IMR-90 (cell line): ENCODE data around the gene KLHL11. TPM values are rescaled to one million over a fixed set of nuclear protein-coding genes. Genes with fewer than 3 reads are reported as not detected.

ENCODE experiments used
- ATAC-seq: fragments of 200-7000 bp; cut with Tn5 transposase; 2 replicates; pipeline ENCODE4 v1.9.1; 2020; ENCODE audit warnings: low read depth, mild to moderate bottlenecking, moderate library complexity
- BruUV-seq: library from RNA; stranded (reverse); fragments of 400-500 nt; replicated peaks from 2 replicates; lab custom pipeline; 2021; lab: Mats Ljungman, UMichigan
- CTCF ChIA-PET: fragments of 300-600 bp; formaldehyde crosslinking; extraction: SDS; loops from one replicate; lab custom pipeline; 2021; ENCODE audit warnings: antibody characterized with exemption; lab: Yijun Ruan, JAX
- POLR2A ChIA-PET: fragments of 300-600 bp; sonication (Branson Sonifier 250); formaldehyde crosslinking; loops from one replicate; lab custom pipeline; 2022; ENCODE audit warnings: antibody characterized with exemption; ENCODE audit not compliant: unreplicated experiment; lab: Charles Lee
- DNase-seq: peaks from one replicate; pipeline ENCODE4 v3.0.0; 2013
- H2AFZ ChIP-seq: replicated peaks from 2 replicates; pipeline ENCODE3; 2013; ENCODE audit warnings: low read length, mild to moderate bottlenecking; ENCODE audit not compliant: poor library complexity
- H2AK5ac ChIP-seq: 2 replicates; pipeline ENCODE4 v1.6.1; 2013; ENCODE audit warnings: low read depth, low read length, inconsistent platforms
- H2AK9ac ChIP-seq: replicated peaks from 2 replicates; pipeline ENCODE3; 2013; ENCODE audit warnings: mild to moderate bottlenecking, low read depth, low read length, moderate library complexity; ENCODE audit not compliant: poor library complexity
- H2BK120ac ChIP-seq: 2 replicates; pipeline ENCODE4 v1.6.1; 2013; ENCODE audit warnings: low read depth, low read length, inconsistent platforms
- H2BK15ac ChIP-seq: 3 replicates; pipeline ENCODE4 v1.6.1; 2013; ENCODE audit warnings: low read depth, low read length, inconsistent platforms
- H2BK20ac ChIP-seq: 2 replicates; pipeline ENCODE4 v1.6.1; 2013; ENCODE audit warnings: low read depth, mild to moderate bottlenecking, inconsistent platforms, low read length, moderate library complexity
- H2BK5ac ChIP-seq: 2 replicates; pipeline ENCODE4 v1.6.1; 2013; ENCODE audit warnings: mild to moderate bottlenecking, low read depth, low read length, inconsistent platforms; ENCODE audit not compliant: poor library complexity, severe bottlenecking
- H3K14ac ChIP-seq: replicated peaks from 2 replicates; pipeline ENCODE4 v1.6.1; 2013; ENCODE audit warnings: low read depth, low read length, inconsistent platforms
- H3K18ac ChIP-seq: 2 replicates; pipeline ENCODE4 v1.6.1; 2013; ENCODE audit warnings: low read depth, low read length, control low read depth
- H3K23ac ChIP-seq: 2 replicates; pipeline ENCODE4 v1.6.1; 2013; ENCODE audit warnings: low read depth, low read length, inconsistent platforms
- H3K27ac ChIP-seq: 2 replicates; pipeline ENCODE4 v1.5.1; 2013; ENCODE audit warnings: mild to moderate bottlenecking, control low read depth, low read length; ENCODE audit not compliant: insufficient read depth
- H3K27me3 ChIP-seq: 2 replicates; pipeline ENCODE4 v1.6.1; 2013; ENCODE audit warnings: low read length; ENCODE audit not compliant: control insufficient read depth, insufficient read depth
- H3K36me3 ChIP-seq: 2 replicates; pipeline ENCODE4 v1.6.1; 2013; ENCODE audit warnings: low read length, mixed read lengths; ENCODE audit not compliant: control insufficient read depth, insufficient read depth
- H3K4ac ChIP-seq: 2 replicates; pipeline ENCODE4 v1.6.1; 2013; ENCODE audit warnings: low read depth, low read length, inconsistent platforms
- H3K4me1 ChIP-seq: 2 replicates; pipeline ENCODE4 v1.6.1; 2013; ENCODE audit warnings: low read length, mixed read lengths; ENCODE audit not compliant: control insufficient read depth, insufficient read depth
- H3K4me2 ChIP-seq: 2 replicates; pipeline ENCODE4 v1.6.1; 2013; ENCODE audit warnings: low read depth, mild to moderate bottlenecking, control low read depth, low read length, moderate library complexity
- H3K4me3 ChIP-seq: 2 replicates; pipeline ENCODE4 v1.5.1; 2013; ENCODE audit warnings: low read depth, mild to moderate bottlenecking, control low read depth, low read length, moderate library complexity; ENCODE audit not compliant: insufficient read depth
- H3K56ac ChIP-seq: 2 replicates; pipeline ENCODE4 v1.6.1; 2013; ENCODE audit warnings: low read length, inconsistent platforms; ENCODE audit not compliant: insufficient read depth; ENCODE audit errors: extremely low read depth
- H3K79me1 ChIP-seq, 2 experiments: 2 replicates each; pipeline ENCODE4 v1.6.1; 2013; ENCODE audit warnings: low read length in 2 of 2, inconsistent platforms in 1 of 2, low read depth in 1 of 2
- H3K9ac ChIP-seq: 2 replicates; pipeline ENCODE4 v1.6.1; 2013; ENCODE audit warnings: low read depth, low read length, control low read depth
- H3K9me1 ChIP-seq: 2 replicates; pipeline ENCODE4 v1.6.1; 2013; ENCODE audit warnings: low read length, inconsistent platforms; ENCODE audit not compliant: insufficient read depth
- H3K9me3 ChIP-seq: 2 replicates; pipeline ENCODE4 v1.6.1; 2013; ENCODE audit warnings: low read length; ENCODE audit not compliant: control insufficient read depth, insufficient read depth
- H4K20me1 ChIP-seq: 2 replicates; pipeline ENCODE4 v1.6.1; 2013; ENCODE audit warnings: low read length, inconsistent platforms; ENCODE audit not compliant: insufficient read depth
- H4K5ac ChIP-seq: 2 replicates; pipeline ENCODE4 v1.6.1; 2013; ENCODE audit warnings: mild to moderate bottlenecking, low read depth, low read length, control low read depth
- H4K8ac ChIP-seq, 2 experiments: 2 replicates each; pipeline ENCODE4 v1.6.1; 2013; ENCODE audit warnings: low read depth in 2 of 2, low read length in 2 of 2, control low read depth in 1 of 2, inconsistent platforms in 1 of 2
- H4K91ac ChIP-seq: 2 replicates; pipeline ENCODE4 v1.6.1; 2013; ENCODE audit warnings: low read depth, low read length, inconsistent platforms; ENCODE audit not compliant: insufficient read depth
- BHLHE40 ChIP-seq: fragments of 150-350 bp; IDR thresholded peaks from 2 replicates; pipeline ENCODE4 v1.6.1; 2016; ENCODE audit warnings: mild to moderate bottlenecking, low read depth, low read length
- CEBPB ChIP-seq: IDR thresholded peaks from 2 replicates; pipeline ENCODE4 v1.6.1; 2012; ENCODE audit warnings: low read depth, low read length, improper control_type of control experiment
- CHD1 ChIP-seq: IDR thresholded peaks from 2 replicates; pipeline ENCODE4 v1.6.1; 2012; ENCODE audit warnings: low read depth, low read length, improper control_type of control experiment
- ELK1 ChIP-seq: fragments of 150-350 bp; IDR thresholded peaks from 2 replicates; pipeline ENCODE4 v1.6.1; 2016; ENCODE audit warnings: low read depth, mild to moderate bottlenecking, low read length, moderate library complexity, borderline replicate concordance
- MAFK ChIP-seq: IDR thresholded peaks from 2 replicates; pipeline ENCODE4 v1.6.1; 2012; ENCODE audit warnings: low read depth, low read length, improper control_type of control experiment
- MAZ ChIP-seq: IDR thresholded peaks from 2 replicates; pipeline ENCODE4 v1.6.1; 2012; ENCODE audit warnings: low read depth, mild to moderate bottlenecking, low read length, improper control_type of control experiment, moderate library complexity, borderline replicate concordance
- MXI1 ChIP-seq: IDR thresholded peaks from 2 replicates; pipeline ENCODE4 v1.6.1; 2012; ENCODE audit warnings: low read depth, mild to moderate bottlenecking, low read length, moderate library complexity, borderline replicate concordance
- NFE2L2 ChIP-seq: fragments of 150-350 bp; IDR thresholded peaks from 2 replicates; pipeline ENCODE4 v1.6.1; 2016; ENCODE audit warnings: low read depth, mild to moderate bottlenecking, low read length
- POLR2A ChIP-seq: IDR thresholded peaks from 2 replicates; pipeline ENCODE4 v1.6.1; 2012; ENCODE audit warnings: mild to moderate bottlenecking, low read depth, low read length
- RAD21 ChIP-seq: IDR thresholded peaks from 2 replicates; pipeline ENCODE4 v1.6.1; 2012; ENCODE audit warnings: low read length, improper control_type of control experiment
- RCOR1 ChIP-seq: IDR thresholded peaks from 2 replicates; pipeline ENCODE4 v1.6.1; 2012; ENCODE audit warnings: mild to moderate bottlenecking, low read length, improper control_type of control experiment; ENCODE audit not compliant: insufficient replicate concordance
- RFX5 ChIP-seq: IDR thresholded peaks from 2 replicates; pipeline ENCODE4 v1.8.0; 2012; ENCODE audit warnings: low read depth, mild to moderate bottlenecking, low read length, moderate library complexity
- SMC3 ChIP-seq: fragments of 150-350 bp; IDR thresholded peaks from 2 replicates; pipeline ENCODE4 v1.6.1; 2016; ENCODE audit warnings: low read depth, mild to moderate bottlenecking, antibody characterized with exemption, low read length, moderate library complexity
- WGBS, 2 experiments: methylation state at CpG; one replicate each; pipeline versions ENCODE4 v1.1.5 to v1.1.7; 2013; ENCODE audit warnings: missing lambda C conversion rate in 2 of 2; ENCODE audit not compliant: insufficient read length in 1 of 2; ENCODE audit errors: extremely low coverage in 2 of 2; 5-methylcytosine and 5-hydroxymethylcytosine counted together
- dilution Hi-C: fragments of 300-500 bp; cut with HindIII; formaldehyde crosslinking; loops from one replicate; pipeline ENCODE4 v1.14.3; 2018; ENCODE audit warnings: low sequenced_read_pairs; ENCODE audit not compliant: unreplicated experiment
- in situ Hi-C: fragments of 300-500 bp; cut with MboI; formaldehyde crosslinking; loops from 3 replicates; pipeline ENCODE4 v1.14.3; 2019; ENCODE audit warnings: low sequenced_read_pairs, inconsistent platforms, mixed read lengths
- intact Hi-C: fragments of 100-400 bp; cut with micrococcal nuclease; formaldehyde crosslinking; loops from 2 replicates; pipeline ENCODE4 v1.10.0; 2022
- polyA plus RNA-seq, 3 experiments: library from polyadenylated mRNA; depleted of rRNA; stranded (reverse); fragments of >200 nt; gene quantifications; 2 replicates each; pipeline ENCODE4 v1.2.3, GENCODE V29; 2012; ENCODE audit warnings: low replicate concordance in 1 of 3
- total RNA-seq: library from RNA; depleted of rRNA; stranded (reverse); fragments of >200 nt; gene quantifications from 2 replicates; pipeline ENCODE4 v1.2.3, GENCODE V29; 2012
- TF ChIP-seq, protein P1 (sequence below): fragments of 150-350 bp; IDR thresholded peaks from 2 replicates; pipeline ENCODE4 v1.6.1; 2017; ENCODE audit warnings: mild to moderate bottlenecking, antibody characterized with exemption, low read length, low read depth

KLHL11 gene
- total and polyA plus RNA-seq, 2 of the 4 experiments (the other 2 are of a cell fraction): 4.1 to 38.5 TPM

- peak; percentile 63; the same call in 1 of the 2 replicates for TF ChIP-seq MAZ
These were observed at the start of gene KLHL11 (continued) for GRCh38 chr17:41864836-41865595.

DNA sequence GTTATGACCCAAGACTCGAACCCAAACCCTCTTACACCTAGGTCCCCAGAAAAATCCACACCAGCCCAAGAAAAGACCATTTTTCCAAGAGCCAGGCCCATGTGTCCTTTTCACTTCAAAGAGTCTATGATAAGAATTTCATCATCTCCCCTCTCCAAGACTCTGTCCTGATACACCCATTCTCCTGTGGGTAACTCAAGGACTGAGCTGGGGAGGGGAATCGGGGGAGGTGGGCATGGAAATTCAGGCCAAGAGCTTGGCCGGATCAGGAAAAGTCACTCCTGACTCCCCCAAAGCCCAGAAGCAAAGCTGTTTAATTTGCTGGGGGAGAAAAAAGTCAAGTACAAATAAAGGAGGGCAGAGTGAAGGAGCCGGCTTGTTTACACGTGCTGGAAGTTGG, 49.8 kb upstream of the KLHL11 start:
- Histone ChIP-seq H3K23ac (no peak overlapping the region), H3K4me3 (no peak overlapping the region), H2BK120ac (no peak overlapping the region), H3K14ac (no peak overlapping the region; the same call in 1 of the 2 replicates), H3K79me1 (peaks cover 17 to 84% of the 10 kb centered on the region in 2 experiments), H4K8ac (no peak overlapping the region), H3K4ac (0 out of 2 replicates have a peak overlapping the region, but pooled peaks have one; percentile 5), H3K9me1 (peaks cover 45% of the 10 kb centered on the region), H4K5ac (no peak overlapping the region), H2AK9ac (no peak overlapping the region), H4K20me1 (peaks cover 74% of the 10 kb centered on the region), H3K18ac (no peak overlapping the region), H2BK15ac (no peak overlapping the region), H2AFZ (no peak overlapping the region), H3K9ac (no peak overlapping the region), H3K4me2 (no peak overlapping the region), H3K4me1 (peaks cover 35% of the 10 kb centered on the region), H2BK20ac (no peak overlapping the region), H2BK5ac (no peak overlapping the region), H3K36me3 (peaks cover 31% of the 10 kb centered on the region), H3K9me3 (no peaks in the 10 kb centered on the region), H4K91ac (no peak overlapping the region), H2AK5ac (peak overlapping the region; percentile 23; the same call in 1 of the 2 replicates), H3K56ac (no peak overlapping the region), H3K27me3 (no peaks in the 10 kb centered on the region), H3K27ac (no peak overlapping the region)
- no CpG with 5 or more reads among the region's 5 CpGs for WGBS, 2 experiments
- ChIA-PET POLR2A (interaction anchor here (0.6 kb wide), 1 partner anchor 103 kb away, joined by 6 read pairs; no protein-coding TSS in a partner anchor), CTCF (no interaction called here)
- intact Hi-C loops: no loop called here
- in situ Hi-C loops: no loop called here
- ATAC-seq: no peak
- BruUV-seq: no TSS peak
- dilution Hi-C loops: no loop called here
- no peak for DNase-seq
- no peak for TF ChIP-seq CHD1
- TF ChIP-seq BHLHE40: no peak
- TF ChIP-seq CEBPB: no peak
- no peak for TF ChIP-seq SMC3
- no peak for TF ChIP-seq MAFK
- TF ChIP-seq NFE2L2: no peak
- TF ChIP-seq RFX5: no peak
- TF ChIP-seq RCOR1: no peak
- TF ChIP-seq MXI1: no peak
- TF ChIP-seq RAD21: no peak
- no peak for TF ChIP-seq POLR2A
- TF ChIP-seq ELK1: no peak
- TF ChIP-seq, protein P1, sequence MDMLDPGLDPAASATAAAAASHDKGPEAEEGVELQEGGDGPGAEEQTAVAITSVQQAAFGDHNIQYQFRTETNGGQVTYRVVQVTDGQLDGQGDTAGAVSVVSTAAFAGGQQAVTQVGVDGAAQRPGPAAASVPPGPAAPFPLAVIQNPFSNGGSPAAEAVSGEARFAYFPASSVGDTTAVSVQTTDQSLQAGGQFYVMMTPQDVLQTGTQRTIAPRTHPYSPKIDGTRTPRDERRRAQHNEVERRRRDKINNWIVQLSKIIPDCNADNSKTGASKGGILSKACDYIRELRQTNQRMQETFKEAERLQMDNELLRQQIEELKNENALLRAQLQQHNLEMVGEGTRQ: no peak
